Tibial artery (tissue), 4 donors: ENCODE data around the gene TRABD2B.

ENCODE experiments used
- DNase-seq, 2 donors: peaks; one replicate each; pipeline ENCODE4 v3.0.0-alpha.2; 2019
- H3K27ac ChIP-seq, 2 donors: fragments of 200-600 bp; sonication (generic) in 1 of 2; 1 replicate in 1 of 2; 2 replicates in 1 of 2; pipeline ENCODE4 v1.5.1; 2018 to 2019; ENCODE audit warnings: mild to moderate bottlenecking in 1 of 2
- H3K27me3 ChIP-seq, 2 donors: fragments of 200-600 bp; sonication (generic) in 1 of 2; one replicate each; pipeline versions ENCODE4 v1.5.1 to v1.6.0; 2016 to 2019
- H3K36me3 ChIP-seq, 3 donors: fragments of 200-600 bp; sonication (generic) in 2 of 3; one replicate each; pipeline ENCODE4 v1.5.1; 2016 to 2019; ENCODE audit warnings: mild to moderate bottlenecking in 2 of 3
- H3K4me1 ChIP-seq, 4 donors: fragments of 200-600 bp; sonication (generic) in 2 of 4; 1 replicate in 3 of 4; 2 replicates in 1 of 4; pipeline ENCODE4 v1.5.1; 2016 to 2019
- H3K4me3 ChIP-seq, 2 donors: fragments of 200-600 bp; sonication (generic) in 1 of 2; 1 replicate in 1 of 2; 2 replicates in 1 of 2; pipeline ENCODE4 v1.5.1; 2018 to 2019; ENCODE audit warnings: mild to moderate bottlenecking in 2 of 2
- H3K9me3 ChIP-seq, 3 donors: fragments of 200-600 bp; sonication (generic) in 1 of 3; one replicate each; pipeline ENCODE4 v1.5.1; 2016 to 2019
- intact Hi-C: fragments of 100-400 bp; cut with DNase I; formaldehyde crosslinking; loops from one replicate; pipeline ENCODE4 v1.15.0; 2023; ENCODE audit warnings: low total_unique reads
- TF ChIP-seq, protein P1 (sequence below), 2 experiments: fragments of 200-600 bp in 1 of 2; fragments of 450-650 bp in 1 of 2; IDR thresholded peaks; one replicate each; pipeline ENCODE4 v1.5.1; 2017 to 2019; ENCODE audit warnings: antibody characterized with exemption in 2 of 2, mild to moderate bottlenecking in 1 of 2, moderate library complexity in 1 of 2

TRABD2B gene

DNA sequence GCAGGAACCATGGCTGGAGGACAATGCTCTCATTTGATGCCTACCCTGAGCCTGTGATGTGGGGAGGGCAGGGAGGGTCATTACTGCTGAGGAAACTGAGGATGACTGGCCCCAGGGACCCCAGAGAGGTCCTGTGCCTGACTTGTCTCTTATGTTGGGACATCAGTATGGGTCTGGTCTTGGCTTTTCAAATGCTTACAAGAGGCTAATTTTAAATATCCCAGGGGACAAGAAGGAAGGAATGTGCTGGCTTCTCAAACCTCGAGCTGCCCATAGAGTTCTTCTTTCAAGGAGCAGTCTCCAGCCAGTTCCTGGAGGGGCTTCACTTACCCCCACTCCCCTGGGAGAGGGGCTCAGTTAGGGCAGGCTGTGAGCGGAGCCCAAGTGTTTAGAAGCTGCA lies 168.2 kb downstream of the TRABD2B start:
- no peaks in the 10 kb centered on the region for H3K9me3 ChIP-seq
- TF ChIP-seq, protein P1, sequence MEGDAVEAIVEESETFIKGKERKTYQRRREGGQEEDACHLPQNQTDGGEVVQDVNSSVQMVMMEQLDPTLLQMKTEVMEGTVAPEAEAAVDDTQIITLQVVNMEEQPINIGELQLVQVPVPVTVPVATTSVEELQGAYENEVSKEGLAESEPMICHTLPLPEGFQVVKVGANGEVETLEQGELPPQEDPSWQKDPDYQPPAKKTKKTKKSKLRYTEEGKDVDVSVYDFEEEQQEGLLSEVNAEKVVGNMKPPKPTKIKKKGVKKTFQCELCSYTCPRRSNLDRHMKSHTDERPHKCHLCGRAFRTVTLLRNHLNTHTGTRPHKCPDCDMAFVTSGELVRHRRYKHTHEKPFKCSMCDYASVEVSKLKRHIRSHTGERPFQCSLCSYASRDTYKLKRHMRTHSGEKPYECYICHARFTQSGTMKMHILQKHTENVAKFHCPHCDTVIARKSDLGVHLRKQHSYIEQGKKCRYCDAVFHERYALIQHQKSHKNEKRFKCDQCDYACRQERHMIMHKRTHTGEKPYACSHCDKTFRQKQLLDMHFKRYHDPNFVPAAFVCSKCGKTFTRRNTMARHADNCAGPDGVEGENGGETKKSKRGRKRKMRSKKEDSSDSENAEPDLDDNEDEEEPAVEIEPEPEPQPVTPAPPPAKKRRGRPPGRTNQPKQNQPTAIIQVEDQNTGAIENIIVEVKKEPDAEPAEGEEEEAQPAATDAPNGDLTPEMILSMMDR (IDR thresholded peaks at IDR 0.05): no peak
- H3K4me1 ChIP-seq: peaks cover 0 to 98% (median 90%) of the 10 kb centered on the region in 4 donors
- peak overlapping the region; percentile 87 to 89 for H3K27ac ChIP-seq
- H3K36me3 ChIP-seq: no peaks in the 10 kb centered on the region
- no peak overlapping the region for H3K4me3 ChIP-seq
- no peak for DNase-seq
- no peaks in the 10 kb centered on the region for H3K27me3 ChIP-seq
- intact Hi-C loops: no loop called here

GRCh38 chr1:47827109-47827508 lies 170.1 kb downstream of the TRABD2B start:
- H3K4me1 ChIP-seq: peaks cover 0 to 98% (median 87%) of the 10 kb centered on the region in 4 donors
- DNase-seq: no peak

DNA sequence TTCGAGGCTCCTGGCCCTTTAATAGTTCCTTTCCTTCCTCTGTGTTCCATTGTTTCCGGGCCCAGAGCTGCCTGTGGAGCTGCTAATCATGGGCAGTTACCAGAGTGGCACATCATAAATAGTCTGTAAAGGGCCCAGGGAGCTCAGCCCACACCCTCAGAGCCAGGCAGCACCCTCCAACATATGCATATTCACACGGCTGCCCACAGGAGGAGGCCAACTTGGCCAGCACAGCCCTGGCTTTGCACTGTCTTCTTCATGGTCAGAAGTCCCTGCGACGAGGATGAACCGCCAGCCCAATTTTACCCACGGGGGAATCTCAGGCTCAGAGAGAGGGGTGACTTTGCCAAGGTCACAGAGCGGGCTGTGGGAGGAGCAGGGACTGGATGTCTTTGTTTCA lies 172.5 kb downstream of the TRABD2B start:
- Histone ChIP-seq H3K27me3 (no peaks in the 10 kb centered on the region), H3K4me1 (peaks cover 0 to 98% (median 78%) of the 10 kb centered on the region in 4 donors), H3K36me3 (no peaks in the 10 kb centered on the region), H3K9me3 (no peaks in the 10 kb centered on the region), H3K27ac (peak overlapping the region; percentile 44 to 87), H3K4me3 (no peak overlapping the region)
- no peak for DNase-seq
- intact Hi-C loops: no loop called here
- TF ChIP-seq, protein P1 (IDR thresholded peaks at IDR 0.05): no peak

More at GRCh38 chr1:47827109-47827508, 170.1 kb downstream of the TRABD2B start:
- intact Hi-C loops: no loop called here
- Histone ChIP-seq H3K36me3 (no peaks in the 10 kb centered on the region), H3K27me3 (no peaks in the 10 kb centered on the region), H3K4me3 (no peak overlapping the region), H3K27ac (peak overlapping the region; percentile 87 to 89), H3K9me3 (no peaks in the 10 kb centered on the region)
- TF ChIP-seq, protein P1 (IDR thresholded peaks at IDR 0.05): no peak

GRCh38 chr1:47824297-47824696 lies 172.9 kb downstream of the TRABD2B start:
- Histone ChIP-seq H3K36me3 (no peaks in the 10 kb centered on the region), H3K4me3 (no peak overlapping the region), H3K4me1 (peaks cover 0 to 98% (median 78%) of the 10 kb centered on the region in 4 donors), H3K27ac (peak overlapping the region; percentile 44 to 87), H3K9me3 (no peaks in the 10 kb centered on the region), H3K27me3 (no peaks in the 10 kb centered on the region)
- no peak for DNase-seq
- TF ChIP-seq, protein P1 (IDR thresholded peaks at IDR 0.05): no peak
- intact Hi-C loops: no loop called here

DNA sequence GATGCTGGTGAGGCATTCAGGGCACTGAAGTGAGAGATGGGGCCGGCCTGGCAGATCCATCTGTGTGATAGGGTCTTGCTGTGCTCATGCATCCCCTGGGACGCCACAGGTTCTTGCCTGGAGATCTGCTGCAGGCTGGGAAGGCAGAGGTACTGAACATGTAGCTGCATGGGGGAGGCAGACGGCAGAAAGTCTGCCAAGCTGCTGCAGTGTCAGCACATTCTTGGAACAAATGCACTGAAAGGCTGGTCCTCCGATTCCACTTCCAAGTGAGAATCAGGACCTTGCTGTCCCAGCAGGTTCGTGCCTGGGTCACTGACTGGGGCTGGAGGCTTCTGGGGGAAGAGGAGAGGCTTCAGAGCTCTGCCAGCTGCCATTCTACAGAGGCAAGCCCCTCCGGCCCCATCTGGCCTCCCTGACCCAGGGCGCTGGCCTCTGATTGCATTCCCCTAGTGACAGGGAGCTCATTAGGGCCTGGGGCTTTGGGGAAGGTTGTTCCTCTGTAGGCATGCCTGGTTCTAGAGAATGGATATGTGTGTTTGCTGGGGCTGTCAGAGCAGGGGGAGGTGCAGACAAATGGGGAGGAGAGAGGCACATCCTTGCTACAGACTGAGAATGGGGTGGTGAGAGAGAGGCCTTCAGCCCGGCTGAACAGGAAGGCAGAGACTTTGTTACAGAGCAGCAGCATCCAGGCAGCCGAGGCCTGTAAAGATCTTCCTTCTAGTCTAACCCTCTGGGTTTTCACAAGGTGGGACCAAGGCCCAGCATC lies 174.0 kb downstream of the TRABD2B start:
- no peaks in the 10 kb centered on the region for H3K27me3 ChIP-seq
- H3K9me3 ChIP-seq: no peaks in the 10 kb centered on the region
- H3K4me1 ChIP-seq: peaks cover 0 to 98% (median 78%) of the 10 kb centered on the region in 4 donors
- TF ChIP-seq, protein P1 (IDR thresholded peaks at IDR 0.05): no peak
- no peak for DNase-seq
- peak overlapping the region; percentile 55 to 87 for H3K27ac ChIP-seq
- intact Hi-C loops: no loop called here
- no peak overlapping the region for H3K4me3 ChIP-seq
- H3K36me3 ChIP-seq: no peaks in the 10 kb centered on the region
